Measurements from ENCODE around the gene CD244. TPM values are rescaled to one million over a fixed set of nuclear protein-coding genes. Genes with fewer than 3 reads are reported as not detected.

CD244 gene
- total and polyA plus RNA-seq, 8 donors, result 0.15 to 1.1 (median 0.43) TPM; not detected in 3

GRCh38 chr1:160801836-160802580 lies 60.7 kb downstream of the CD244 start:
- Histone ChIP-seq H3K27me3 (no peaks in the 10 kb centered on the region), H3K4me3 (no peak overlapping the region), H3K9me3 (peaks cover 0 to 12% (median 8%) of the 10 kb centered on the region in 4 donors), H3K27ac (no peak overlapping the region), H3K4me1 (no peaks in the 10 kb centered on the region), H3K36me3 (no peaks in the 10 kb centered on the region)
- intact Hi-C loops (cut with DNase I; ENCODE audit: low total_unique reads), result no loop called here
- DNase-seq, result no peak
- TF ChIP-seq EP300 (IDR thresholded peaks at IDR 0.05), result no peak
- no peak for TF ChIP-seq POLR2A (IDR thresholded peaks at IDR 0.05)
- TF ChIP-seq POLR2AphosphoS5 (IDR thresholded peaks at IDR 0.05), result no peak
- TF ChIP-seq CTCF (IDR thresholded peaks at IDR 0.05), result no peak
- WGBS, 5 donors, result 93 to 98% (median 96%) methylated on average over 16 to 43 of the region's 43 CpGs

- Histone ChIP-seq H3K36me3 (no peaks in the 10 kb centered on the region), H3K9me3 (no peaks in the 10 kb centered on the region), H3K27me3 (no peaks in the 10 kb centered on the region), H3K4me3 (no peak overlapping the region), H3K27ac (no peak overlapping the region), H3K4me1 (no peaks in the 10 kb centered on the region)
- intact Hi-C loops (cut with DNase I; ENCODE audit: low total_unique reads), result no loop called here
- TF ChIP-seq EP300 (IDR thresholded peaks at IDR 0.05), result no peak
- no peak for TF ChIP-seq POLR2AphosphoS5 (IDR thresholded peaks at IDR 0.05)
- no peak for TF ChIP-seq POLR2A (IDR thresholded peaks at IDR 0.05)
- TF ChIP-seq CTCF (IDR thresholded peaks at IDR 0.05), result no peak
- no peak for DNase-seq
- WGBS, 5 donors, result 45 to 57% (median 50%) methylated on average over 4 of the region's 4 CpGs
Observed at GRCh38 chr1:160800645-160801408, 61.9 kb downstream of the CD244 start.

GRCh38 chr1:160800142-160800541 lies 62.5 kb downstream of the CD244 start:
- H3K27ac ChIP-seq, result no peak overlapping the region
- intact Hi-C loops (cut with DNase I; ENCODE audit: low total_unique reads), result no loop called here
- H3K36me3 ChIP-seq, result no peaks in the 10 kb centered on the region
- H3K9me3 ChIP-seq, result no peaks in the 10 kb centered on the region
- H3K4me3 ChIP-seq, result no peak overlapping the region
- H3K27me3 ChIP-seq, result no peaks in the 10 kb centered on the region
- no peak for DNase-seq
- no peaks in the 10 kb centered on the region for H3K4me1 ChIP-seq
- WGBS, 5 donors, result 94 to 100% (median 100%) methylated on average over 1 of the region's 1 CpG
- no peak for TF ChIP-seq CTCF (IDR thresholded peaks at IDR 0.05)
- TF ChIP-seq POLR2AphosphoS5 (IDR thresholded peaks at IDR 0.05), result no peak
- no peak for TF ChIP-seq POLR2A (IDR thresholded peaks at IDR 0.05)
- no peak for TF ChIP-seq EP300 (IDR thresholded peaks at IDR 0.05)

GRCh38 chr1:160799641-160800040 lies 63.0 kb downstream of the CD244 start:
- Histone ChIP-seq H3K4me3 (no peak overlapping the region), H3K27ac (no peak overlapping the region), H3K36me3 (no peaks in the 10 kb centered on the region), H3K9me3 (no peaks in the 10 kb centered on the region), H3K4me1 (no peaks in the 10 kb centered on the region), H3K27me3 (no peaks in the 10 kb centered on the region)
- 87 to 93% (median 92%) methylated on average over 5 of the region's 5 CpGs for WGBS, 5 donors
- no peak for DNase-seq
- TF ChIP-seq POLR2AphosphoS5 (IDR thresholded peaks at IDR 0.05), result no peak
- no peak for TF ChIP-seq POLR2A (IDR thresholded peaks at IDR 0.05)
- TF ChIP-seq CTCF (IDR thresholded peaks at IDR 0.05), result no peak
- TF ChIP-seq EP300 (IDR thresholded peaks at IDR 0.05), result no peak
- intact Hi-C loops (cut with DNase I; ENCODE audit: low total_unique reads), result no loop called here

Measured in stomach (tissue), 9 donors.